ENCODE results near the gene CALHM3.

The CALHM3 gene

GRCh38 chr10:103478671-103479070, 369 bp downstream of the CALHM3 start:
- DNase-seq: peak in 2 of 10 donors; percentile 32 to 67
- intact Hi-C loops (cut with DNase I): no loop called here

- intact Hi-C loops (cut with DNase I): no loop called here
- DNase-seq: peak in 2 of 10 donors; percentile 60 to 64
Measured at GRCh38 chr10:103476046-103476768, 2.8 kb downstream of the CALHM3 start.

GRCh38 chr10:103475437-103475836, 3.6 kb downstream of the CALHM3 start:
- peak in 2 of 10 donors; percentile 39 to 51 for DNase-seq
- intact Hi-C loops (cut with DNase I): no loop called here

- DNase-seq: no peak
- intact Hi-C loops (cut with DNase I): no loop called here
Measured at GRCh38 chr10:103474077-103474476, 5.0 kb downstream of the CALHM3 start.

- intact Hi-C loops (cut with DNase I): no loop called here
- peak in 2 of 10 donors; percentile 74 to 78 for DNase-seq
Measured at GRCh38 chr10:103473261-103473671, 5.8 kb downstream of the CALHM3 start.

- DNase-seq: peak in 2 of 10 donors; percentile 35 to 69
- intact Hi-C loops (cut with DNase I): no loop called here
Measured at GRCh38 chr10:103472005-103472404, 7.0 kb downstream of the CALHM3 start.

GRCh38 chr10:103470761-103471653, 8.0 kb downstream of the CALHM3 start:
- intact Hi-C loops (cut with DNase I): no loop called here
- peak in 3 of 10 donors; percentile 54 to 70 (median 54) for DNase-seq

GRCh38 chr10:103469201-103469600, 9.8 kb downstream of the CALHM3 start:
- DNase-seq: peak in 1 of 10 donors; percentile 4
- intact Hi-C loops (cut with DNase I): no loop called here

- DNase-seq: no peak
- intact Hi-C loops (cut with DNase I): no loop called here
Measured at GRCh38 chr10:103467406-103467805, 11.6 kb downstream of the CALHM3 start.

- DNase-seq: peak in 1 of 10 donors; percentile 25
- intact Hi-C loops (cut with DNase I): no loop called here
Measured at GRCh38 chr10:103466734-103467133, 12.3 kb downstream of the CALHM3 start.

- peak in 1 of 10 donors; percentile 42 for DNase-seq
- intact Hi-C loops (cut with DNase I): no loop called here
Measured at GRCh38 chr10:103465411-103466179, 13.4 kb downstream of the CALHM3 start.

- intact Hi-C loops (cut with DNase I): no loop called here
- DNase-seq: peak in 2 of 10 donors; percentile 4 to 14
Measured at GRCh38 chr10:103463499-103463898, 15.5 kb downstream of the CALHM3 start.

GRCh38 chr10:103459615-103460014, 19.4 kb downstream of the CALHM3 start:
- DNase-seq: no peak
- intact Hi-C loops (cut with DNase I): no loop called here

GRCh38 chr10:103458720-103459119, 20.3 kb downstream of the CALHM3 start, which contains the start of gene CALHM1:
Gene CALHM1 (minus strand): TSS chr10:103458900. CDS start chr10:103458751, 149 bp downstream.
- intact Hi-C loops (cut with DNase I): no loop called here
- peak in 8 of 10 donors; percentile 42 to 93 (median 64) for DNase-seq

- intact Hi-C loops (cut with DNase I): no loop called here
Measured at GRCh38 chr10:103457896-103458583, 21.0 kb downstream of the CALHM3 start.

GRCh38 chr10:103457176-103457712, 21.8 kb downstream of the CALHM3 start:
- no peak for DNase-seq
- intact Hi-C loops (cut with DNase I): no loop called here

More at GRCh38 chr10:103457896-103458583, 21.0 kb downstream of the CALHM3 start:
- no peak for DNase-seq

GRCh38 chr10:103456074-103456660, 22.9 kb downstream of the CALHM3 start:
- intact Hi-C loops (cut with DNase I): no loop called here
- DNase-seq: no peak

GRCh38 chr10:103455235-103455634, 23.8 kb downstream of the CALHM3 start:
- intact Hi-C loops (cut with DNase I): no loop called here
- no peak for DNase-seq

GRCh38 chr10:103454026-103454425, 25.0 kb downstream of the CALHM3 start:
- intact Hi-C loops (cut with DNase I): no loop called here
- DNase-seq: peak in 1 of 10 donors; percentile 70

Measured in posterior cingulate gyrus (tissue), 11 donors.